Left ventricle myocardium inferior (tissue), 1 donor: ENCODE results near the gene MMADHC. TPM values are rescaled to one million over a fixed set of nuclear protein-coding genes. Genes with fewer than 3 reads are reported as not detected.

Experiments
- DNase-seq: peaks from one replicate; pipeline ENCODE4 v3.0.0-alpha.2; 2020
- H3K27ac ChIP-seq: fragments of 200-600 bp; replicated peaks from 2 replicates; pipeline ENCODE4 v1.8.0; 2021
- H3K27me3 ChIP-seq: fragments of 200-600 bp; 2 replicates; pipeline ENCODE4 v1.8.0; 2021; ENCODE audit warnings: low read depth
- H3K36me3 ChIP-seq: fragments of 200-600 bp; 2 replicates; pipeline ENCODE4 v1.8.0; 2021
- H3K4me1 ChIP-seq: fragments of 200-600 bp; 2 replicates; pipeline ENCODE4 v1.8.0; 2021
- H3K4me3 ChIP-seq: fragments of 200-600 bp; 2 replicates; pipeline ENCODE4 v1.8.0; 2021; ENCODE audit warnings: mild to moderate bottlenecking, moderate library complexity
- H3K9me3 ChIP-seq: fragments of 200-600 bp; replicated peaks from 2 replicates; pipeline ENCODE4 v1.8.0; 2021
- intact Hi-C: fragments of 100-400 bp; cut with micrococcal nuclease; formaldehyde crosslinking; loops from one replicate; pipeline ENCODE4 v1.11.0; 2022
- total RNA-seq: library from RNA; stranded (reverse); fragmentation: NEBNext Ultra II Directional; extraction: Animal tissue kit (Norgen Biotek cat#: 25700); gene quantifications from one replicate; pipeline ENCODE4 v1.2.1, GENCODE V29; 2021
- TF ChIP-seq, protein P1 (sequence below): fragments of 200-600 bp; IDR thresholded peaks from 2 replicates; pipeline ENCODE4 v1.8.0; 2021; ENCODE audit warnings: antibody characterized with exemption, mild to moderate bottlenecking, borderline replicate concordance
- donor health status: DM: no; HTN: yes; CAD: no; lungs with severe emphysema.

The MMADHC gene
- total RNA-seq, 1 donor from 2014 or later, result 109 TPM

DNA sequence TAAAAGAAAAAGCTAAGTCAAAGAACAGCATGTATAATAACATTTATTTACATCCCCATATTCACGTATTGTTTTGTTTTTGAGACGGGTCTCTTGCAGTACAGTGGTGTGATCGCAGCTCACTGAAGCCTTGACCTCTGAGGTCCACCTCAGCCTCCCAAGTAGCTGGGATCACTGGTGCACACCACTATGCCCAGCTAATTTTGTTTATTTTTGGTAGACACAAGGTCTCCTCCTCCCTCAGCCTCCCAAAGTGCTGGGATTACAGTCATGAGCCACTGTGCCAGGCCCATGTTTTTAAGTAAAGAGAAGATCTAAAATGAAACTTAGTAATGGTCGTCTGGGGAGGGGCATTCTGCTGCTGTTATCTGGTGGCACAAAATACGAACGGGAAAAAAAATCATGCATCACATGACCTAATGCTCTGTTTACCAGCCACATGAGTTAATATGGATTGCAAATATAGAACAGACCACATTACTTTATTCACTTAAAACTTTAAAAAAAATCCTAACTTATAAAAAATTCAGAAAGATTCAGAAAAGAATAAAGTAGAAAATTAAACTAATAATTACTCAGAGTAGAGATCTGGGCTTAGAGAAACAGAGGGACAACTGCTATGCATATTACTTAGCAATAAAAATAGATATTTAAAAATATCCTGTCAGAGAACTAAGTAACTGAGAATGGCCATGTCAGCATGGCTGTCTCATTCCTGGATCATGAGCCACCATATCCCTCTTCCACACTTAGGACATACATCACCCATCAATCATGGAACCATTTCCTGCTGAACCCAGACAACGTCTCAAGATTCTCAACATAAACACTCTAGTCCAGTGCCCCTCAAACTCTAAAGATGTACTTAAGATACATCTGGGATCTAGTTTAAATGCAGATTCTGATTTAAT lies 7.3 kb downstream of the MMADHC start:
- Histone ChIP-seq H3K9me3 (no peaks in the 10 kb centered on the region), H3K4me1 (peaks cover 59% of the 10 kb centered on the region), H3K27me3 (no peaks in the 10 kb centered on the region), H3K27ac (peak overlapping the region; percentile 61), H3K4me3 (peak overlapping the region; percentile 12), H3K36me3 (peaks cover 73% of the 10 kb centered on the region)
- no peak for DNase-seq
- TF ChIP-seq, protein P1, sequence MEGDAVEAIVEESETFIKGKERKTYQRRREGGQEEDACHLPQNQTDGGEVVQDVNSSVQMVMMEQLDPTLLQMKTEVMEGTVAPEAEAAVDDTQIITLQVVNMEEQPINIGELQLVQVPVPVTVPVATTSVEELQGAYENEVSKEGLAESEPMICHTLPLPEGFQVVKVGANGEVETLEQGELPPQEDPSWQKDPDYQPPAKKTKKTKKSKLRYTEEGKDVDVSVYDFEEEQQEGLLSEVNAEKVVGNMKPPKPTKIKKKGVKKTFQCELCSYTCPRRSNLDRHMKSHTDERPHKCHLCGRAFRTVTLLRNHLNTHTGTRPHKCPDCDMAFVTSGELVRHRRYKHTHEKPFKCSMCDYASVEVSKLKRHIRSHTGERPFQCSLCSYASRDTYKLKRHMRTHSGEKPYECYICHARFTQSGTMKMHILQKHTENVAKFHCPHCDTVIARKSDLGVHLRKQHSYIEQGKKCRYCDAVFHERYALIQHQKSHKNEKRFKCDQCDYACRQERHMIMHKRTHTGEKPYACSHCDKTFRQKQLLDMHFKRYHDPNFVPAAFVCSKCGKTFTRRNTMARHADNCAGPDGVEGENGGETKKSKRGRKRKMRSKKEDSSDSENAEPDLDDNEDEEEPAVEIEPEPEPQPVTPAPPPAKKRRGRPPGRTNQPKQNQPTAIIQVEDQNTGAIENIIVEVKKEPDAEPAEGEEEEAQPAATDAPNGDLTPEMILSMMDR, result no peak
- intact Hi-C loops, result no loop called here

DNA sequence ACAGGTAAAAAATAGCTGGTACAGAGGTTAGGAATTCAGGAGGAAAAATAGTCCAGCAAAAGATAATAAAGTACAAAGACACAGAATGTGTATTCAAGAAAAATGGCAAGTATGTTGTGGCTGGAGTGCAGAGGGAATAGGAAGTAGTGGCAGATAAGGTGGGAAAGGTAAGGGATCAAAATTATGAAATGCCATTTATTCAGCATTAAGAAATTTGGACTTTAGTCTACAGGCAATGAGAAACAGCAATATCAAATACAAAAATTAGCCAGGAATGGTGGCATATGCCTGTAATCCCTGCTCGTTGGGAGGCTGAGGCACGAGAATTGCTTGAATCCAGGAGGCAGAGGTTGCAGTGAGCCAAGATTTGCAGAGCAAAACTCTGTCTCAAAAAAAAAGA lies 10.3 kb downstream of the MMADHC start:
- TF ChIP-seq, protein P1, result no peak
- intact Hi-C loops, result no loop called here
- no peak for DNase-seq
- peaks cover 38% of the 10 kb centered on the region for H3K4me1 ChIP-seq
- H3K9me3 ChIP-seq, result no peaks in the 10 kb centered on the region
- no peaks in the 10 kb centered on the region for H3K27me3 ChIP-seq
- peaks cover 85% of the 10 kb centered on the region for H3K36me3 ChIP-seq
- H3K4me3 ChIP-seq, result no peak overlapping the region
- no peak overlapping the region for H3K27ac ChIP-seq

DNA sequence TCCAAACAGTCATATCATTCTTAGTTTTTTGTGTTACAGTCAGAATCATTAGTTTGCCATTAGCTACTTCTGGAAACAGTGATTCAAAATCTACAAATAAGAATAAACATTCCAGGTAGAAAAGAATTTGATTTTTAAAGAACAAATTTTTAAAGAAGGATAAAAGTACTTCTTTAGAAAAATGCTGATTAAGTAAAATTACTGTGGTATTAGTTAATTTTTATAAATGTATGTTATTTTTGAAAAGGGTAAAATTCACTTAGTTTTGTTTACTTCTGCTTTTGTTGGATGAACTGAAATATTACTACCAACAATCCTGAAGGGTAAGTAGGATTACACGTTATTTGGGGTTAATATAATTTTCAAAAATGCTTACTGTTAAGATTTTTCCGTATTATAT lies 11.8 kb downstream of the MMADHC start:
- TF ChIP-seq, protein P1, result no peak
- H3K36me3 ChIP-seq, result peaks cover 78% of the 10 kb centered on the region
- intact Hi-C loops, result no loop called here
- peaks cover 27% of the 10 kb centered on the region for H3K4me1 ChIP-seq
- no peaks in the 10 kb centered on the region for H3K9me3 ChIP-seq
- DNase-seq, result no peak
- H3K27ac ChIP-seq, result no peak overlapping the region
- no peak overlapping the region for H3K4me3 ChIP-seq
- H3K27me3 ChIP-seq, result no peaks in the 10 kb centered on the region

DNA sequence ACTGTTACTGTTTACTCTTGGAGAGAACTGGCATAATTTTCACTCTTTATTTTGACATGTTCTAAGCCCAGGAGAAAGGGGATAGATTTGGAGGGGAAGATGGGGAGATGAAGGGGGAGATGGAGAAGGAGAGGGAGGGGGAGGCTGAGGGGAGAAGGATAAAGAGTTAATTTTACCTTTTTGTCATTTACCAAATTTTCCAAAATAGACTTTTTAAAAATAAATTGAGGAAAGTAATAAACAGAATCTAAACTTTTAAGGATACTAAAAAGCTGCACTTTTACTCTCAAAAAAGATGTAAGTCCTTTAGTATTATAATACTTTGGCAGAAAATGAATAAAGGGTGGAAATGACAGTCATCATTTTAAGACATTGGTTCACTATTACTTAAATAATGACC lies 12.3 kb downstream of the MMADHC start:
- no peak overlapping the region for H3K27ac ChIP-seq
- H3K4me1 ChIP-seq, result peaks cover 22% of the 10 kb centered on the region
- no peak for DNase-seq
- intact Hi-C loops, result no loop called here
- no peak overlapping the region for H3K4me3 ChIP-seq
- H3K9me3 ChIP-seq, result no peaks in the 10 kb centered on the region
- H3K36me3 ChIP-seq, result peaks cover 77% of the 10 kb centered on the region
- TF ChIP-seq, protein P1, result no peak
- H3K27me3 ChIP-seq, result no peaks in the 10 kb centered on the region

GRCh38 chr2:149573760-149574159 lies 13.8 kb downstream of the MMADHC start:
- H3K9me3 ChIP-seq, result no peaks in the 10 kb centered on the region
- intact Hi-C loops, result no loop called here
- no peak overlapping the region for H3K27ac ChIP-seq
- TF ChIP-seq, protein P1, result peak; percentile 37
- DNase-seq, result no peak
- peaks cover 79% of the 10 kb centered on the region for H3K36me3 ChIP-seq
- no peaks in the 10 kb centered on the region for H3K27me3 ChIP-seq
- peaks cover 11% of the 10 kb centered on the region for H3K4me1 ChIP-seq
- no peak overlapping the region for H3K4me3 ChIP-seq
